Nephron progenitor cell (in vitro differentiated cells): Measurements from ENCODE around the gene METTL8.
A peak's percentile ranks its signal among the peaks of the same experiment; 100 is the strongest.

Source experiments
- DNase-seq: peaks from one replicate; pipeline ENCODE4 v3.0.0; 2021
- H3K27ac Mint-ChIP-seq: 2 replicates; pipeline ENCODE4 v1.8.0; 2021; ENCODE audit warnings: mild to moderate bottlenecking, moderate library complexity, mixed read lengths
- H3K27me3 Mint-ChIP-seq: 2 replicates; pipeline ENCODE4 v1.8.0; 2021; ENCODE audit warnings: mild to moderate bottlenecking, low read depth, mixed read lengths; ENCODE audit not compliant: poor library complexity
- H3K36me3 Mint-ChIP-seq: 2 replicates; pipeline ENCODE4 v1.8.0; 2021; ENCODE audit warnings: low read depth, mixed read lengths
- H3K4me1 Mint-ChIP-seq: 2 replicates; pipeline ENCODE4 v1.8.0; 2021; ENCODE audit warnings: mixed read lengths
- H3K4me3 Mint-ChIP-seq: 2 replicates; pipeline ENCODE4 v1.8.0; 2021; ENCODE audit warnings: mild to moderate bottlenecking, moderate library complexity, mixed read lengths
- H3K9me3 Mint-ChIP-seq: 2 replicates; pipeline ENCODE4 v1.8.0; 2021; ENCODE audit warnings: mild to moderate bottlenecking, moderate library complexity, mixed read lengths
- CTCF ChIP-seq: fragments of 200-600 bp; sonication (generic); IDR thresholded peaks from 2 replicates; pipeline ENCODE4 v1.5.0; 2021; ENCODE audit warnings: antibody characterized with exemption

The METTL8 gene

GRCh38 chr2:171411791-171412483 is 21.9 kb downstream of the METTL8 start:
- Mint-ChIP-seq H3K4me3 (no peak overlapping the region), H3K4me1 (peaks cover 15% of the 10 kb centered on the region), H3K27ac (no peak overlapping the region), H3K9me3 (no peaks in the 10 kb centered on the region), H3K27me3 (peaks cover 4% of the 10 kb centered on the region), H3K36me3 (no peaks in the 10 kb centered on the region)
- DNase-seq: no peak
- no peak for TF ChIP-seq CTCF

- H3K36me3 Mint-ChIP-seq: no peaks in the 10 kb centered on the region
- DNase-seq: no peak
- no peak overlapping the region for H3K4me3 Mint-ChIP-seq
- H3K4me1 Mint-ChIP-seq: peaks cover 15% of the 10 kb centered on the region
- H3K27ac Mint-ChIP-seq: no peak overlapping the region
- H3K9me3 Mint-ChIP-seq: no peaks in the 10 kb centered on the region
- TF ChIP-seq CTCF: no peak
- peaks cover 4% of the 10 kb centered on the region for H3K27me3 Mint-ChIP-seq
These were observed 22.6 kb downstream of the METTL8 start for GRCh38 chr2:171411214-171411613.

GRCh38 chr2:171410624-171411023 is 23.2 kb downstream of the METTL8 start:
- Mint-ChIP-seq H3K27me3 (peaks cover 4% of the 10 kb centered on the region), H3K36me3 (no peaks in the 10 kb centered on the region), H3K4me3 (no peak overlapping the region), H3K4me1 (peaks cover 11% of the 10 kb centered on the region), H3K27ac (no peak overlapping the region), H3K9me3 (no peaks in the 10 kb centered on the region)
- TF ChIP-seq CTCF: no peak
- no peak for DNase-seq

GRCh38 chr2:171410101-171410500 is 23.7 kb downstream of the METTL8 start:
- H3K9me3 Mint-ChIP-seq: no peaks in the 10 kb centered on the region
- no peaks in the 10 kb centered on the region for H3K36me3 Mint-ChIP-seq
- no peak overlapping the region for H3K27ac Mint-ChIP-seq
- peaks cover 11% of the 10 kb centered on the region for H3K4me1 Mint-ChIP-seq
- peaks cover 4% of the 10 kb centered on the region for H3K27me3 Mint-ChIP-seq
- H3K4me3 Mint-ChIP-seq: no peak overlapping the region
- no peak for DNase-seq
- TF ChIP-seq CTCF: no peak

GRCh38 chr2:171409436-171409971 is 24.3 kb downstream of the METTL8 start:
- Mint-ChIP-seq H3K27me3 (peaks cover 4% of the 10 kb centered on the region), H3K4me3 (peak overlapping the region; percentile 55), H3K27ac (no peak overlapping the region), H3K4me1 (peaks cover 11% of the 10 kb centered on the region), H3K36me3 (no peaks in the 10 kb centered on the region), H3K9me3 (no peaks in the 10 kb centered on the region)
- TF ChIP-seq CTCF: no peak
- DNase-seq: no peak

- Mint-ChIP-seq H3K4me1 (peaks cover 11% of the 10 kb centered on the region), H3K36me3 (peaks cover 5% of the 10 kb centered on the region), H3K27ac (no peak overlapping the region), H3K4me3 (no peak overlapping the region), H3K9me3 (peaks cover 3% of the 10 kb centered on the region), H3K27me3 (peaks cover 4% of the 10 kb centered on the region)
- TF ChIP-seq CTCF: no peak
- DNase-seq: no peak
These were observed 26.1 kb downstream of the METTL8 start for GRCh38 chr2:171407676-171408044.
